Gastrocnemius medialis (tissue), 4 donors: Measurements from ENCODE around the gene CFAP97D2. TPM values are rescaled to one million over a fixed set of nuclear protein-coding genes. Genes with fewer than 3 reads are reported as not detected.
"Not testable (repeated sequence)": the region's sequence is repeated elsewhere in the genome, so short reads cannot be mapped to it uniquely, and the experiment has no call there.

Experiments used
- ATAC-seq, 2 donors: fragments of 150-250 bp; one replicate each; pipeline ENCODE4 v1.9.1; 2016
- DNase-seq, 2 donors: peaks; one replicate each; pipeline ENCODE4 v3.0.0-alpha.2; 2019
- H3K27ac ChIP-seq, 4 donors: fragments of 200-600 bp; sonication (generic); 1 replicate in 1 of 4; 2 replicates in 3 of 4; pipeline ENCODE4 v1.5.1; 2016 to 2018; ENCODE audit warnings: mild to moderate bottlenecking in 2 of 4, moderate library complexity in 1 of 4
- H3K27me3 ChIP-seq, 3 donors: fragments of 200-600 bp; sonication (generic) in 2 of 3; 1 replicate in 1 of 3; 2 replicates in 2 of 3; pipeline versions ENCODE4 v1.5.1 to v1.6.0; 2016 to 2019; ENCODE audit warnings: mild to moderate bottlenecking in 1 of 3, moderate library complexity in 1 of 3
- H3K36me3 ChIP-seq, 2 donors: fragments of 200-600 bp; sonication (generic) in 1 of 2; one replicate each; pipeline ENCODE4 v1.5.1; 2017 to 2018
- H3K4me1 ChIP-seq, 2 donors: fragments of 200-600 bp; sonication (generic) in 1 of 2; one replicate each; pipeline ENCODE4 v1.5.1; 2016 to 2017; ENCODE audit warnings: mild to moderate bottlenecking in 2 of 2
- H3K4me3 ChIP-seq, 4 donors: fragments of 200-600 bp; sonication (generic) in 3 of 4; 1 replicate in 1 of 4; 2 replicates in 3 of 4; pipeline ENCODE4 v1.5.1; 2016 to 2019; ENCODE audit warnings: mild to moderate bottlenecking in 2 of 4
- H3K9me3 ChIP-seq, 3 donors: fragments of 200-600 bp; sonication (generic) in 2 of 3; 1 replicate in 1 of 3; 2 replicates in 2 of 3; pipeline ENCODE4 v1.5.1; 2016 to 2019
- POLR2A ChIP-seq, 2 donors: fragments of 450-650 bp; IDR thresholded peaks; one replicate each; pipeline ENCODE4 v1.6.1; 2017; ENCODE audit warnings: antibody characterized with exemption in 2 of 2, mild to moderate bottlenecking in 2 of 2, moderate library complexity in 2 of 2
- in situ Hi-C, 4 donors: fragments of 200-750 bp; cut with MboI; loops; one replicate each; pipeline versions ENCODE4 v1.15.0 to v1.8.0; 2017; ENCODE audit warnings: low sequenced_read_pairs in 4 of 4
- intact Hi-C: fragments of 100-400 bp; cut with DNase I; formaldehyde crosslinking; loops from one replicate; pipeline ENCODE4 v1.15.1; 2023; ENCODE audit warnings: low total_unique reads
- total RNA-seq, 4 donors: library from RNA; depleted of rRNA; stranded (reverse); fragments of >200 nt; gene quantifications; one replicate each; pipeline versions ENCODE4 v1.1.0 to v1.2.3, GENCODE V29; 2016
- TF ChIP-seq, protein P1 (sequence below), 5 experiments: fragments of 450-650 bp in 3 of 5; fragments of 200-600 bp in 2 of 5; sonication (generic) in 2 of 5; IDR thresholded peaks in 4 of 5; conservative IDR thresholded peaks in 1 of 5; 1 replicate in 4 of 5; 2 replicates in 1 of 5; pipeline ENCODE4 v1.5.1; 2016 to 2019; ENCODE audit warnings: antibody characterized with exemption in 5 of 5, mild to moderate bottlenecking in 3 of 5, moderate library complexity in 3 of 5

CFAP97D2 gene
- total RNA-seq, 4 donors from 2014 or later: not detected

DNA sequence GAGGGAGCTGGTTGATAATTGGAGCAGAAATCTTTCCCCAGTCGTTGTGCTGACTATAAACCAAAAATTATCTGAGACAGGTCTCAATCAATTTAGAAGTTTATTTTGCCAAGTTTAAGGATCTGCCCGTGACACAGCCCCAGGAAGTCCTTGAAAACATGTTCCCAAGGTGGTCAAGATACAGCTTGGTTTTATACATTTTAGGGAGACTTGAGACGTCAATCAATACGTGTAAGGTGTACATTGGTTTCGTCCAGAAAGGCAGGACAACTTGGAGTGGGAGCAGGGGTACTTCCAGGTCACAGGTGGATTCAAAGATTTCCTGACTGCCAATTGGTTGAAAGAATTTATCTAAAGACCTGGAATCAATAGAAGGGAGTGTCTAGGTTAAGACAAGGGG lies 17.6 kb downstream of the CFAP97D2 start:
- intact Hi-C loops: no loop called here
- ATAC-seq: no peak

DNA sequence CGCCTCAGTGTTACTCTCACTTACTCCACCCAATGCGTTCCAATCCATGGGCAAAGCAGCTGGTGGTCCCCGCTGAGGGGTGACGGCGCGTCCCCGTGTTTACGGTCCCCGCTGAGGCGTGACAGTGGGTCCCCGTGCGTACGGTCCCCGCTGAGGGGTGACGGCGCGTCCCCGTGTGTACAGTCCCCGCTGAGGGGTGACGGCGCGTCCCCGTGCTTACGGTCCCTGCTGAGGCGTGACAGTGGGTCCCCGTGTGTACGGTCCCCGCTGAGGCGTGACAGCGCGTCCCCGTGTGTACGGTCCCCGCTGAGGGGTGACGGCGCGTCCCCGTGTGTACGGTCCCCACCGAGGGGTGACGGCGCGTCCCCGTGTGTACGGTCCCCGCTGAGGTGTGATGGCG lies 19.5 kb downstream of the CFAP97D2 start:
- H3K9me3 ChIP-seq: no peaks in the 10 kb centered on the region
- H3K4me3 ChIP-seq: no peak overlapping the region
- intact Hi-C loops (no loop called here), in situ Hi-C loops (no loop called here)
- H3K36me3 ChIP-seq: no peaks in the 10 kb centered on the region
- H3K27ac ChIP-seq: no peak overlapping the region
- H3K27me3 ChIP-seq: peaks cover 0 to 22% (median 8%) of the 10 kb centered on the region in 3 donors
- no peak for TF ChIP-seq POLR2A (IDR thresholded peaks at IDR 0.05)
- TF ChIP-seq, protein P1, sequence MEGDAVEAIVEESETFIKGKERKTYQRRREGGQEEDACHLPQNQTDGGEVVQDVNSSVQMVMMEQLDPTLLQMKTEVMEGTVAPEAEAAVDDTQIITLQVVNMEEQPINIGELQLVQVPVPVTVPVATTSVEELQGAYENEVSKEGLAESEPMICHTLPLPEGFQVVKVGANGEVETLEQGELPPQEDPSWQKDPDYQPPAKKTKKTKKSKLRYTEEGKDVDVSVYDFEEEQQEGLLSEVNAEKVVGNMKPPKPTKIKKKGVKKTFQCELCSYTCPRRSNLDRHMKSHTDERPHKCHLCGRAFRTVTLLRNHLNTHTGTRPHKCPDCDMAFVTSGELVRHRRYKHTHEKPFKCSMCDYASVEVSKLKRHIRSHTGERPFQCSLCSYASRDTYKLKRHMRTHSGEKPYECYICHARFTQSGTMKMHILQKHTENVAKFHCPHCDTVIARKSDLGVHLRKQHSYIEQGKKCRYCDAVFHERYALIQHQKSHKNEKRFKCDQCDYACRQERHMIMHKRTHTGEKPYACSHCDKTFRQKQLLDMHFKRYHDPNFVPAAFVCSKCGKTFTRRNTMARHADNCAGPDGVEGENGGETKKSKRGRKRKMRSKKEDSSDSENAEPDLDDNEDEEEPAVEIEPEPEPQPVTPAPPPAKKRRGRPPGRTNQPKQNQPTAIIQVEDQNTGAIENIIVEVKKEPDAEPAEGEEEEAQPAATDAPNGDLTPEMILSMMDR (IDR thresholded peaks at IDR 0.05 in 4 of 5, conservative IDR thresholded peaks at IDR 0.05 in 1 of 5): no peak
- ATAC-seq (no peak), DNase-seq (no peak)
- H3K4me1 ChIP-seq: no peaks in the 10 kb centered on the region

More for the DNA sequence above, 17.6 kb downstream of the CFAP97D2 start:
- Histone ChIP-seq H3K36me3 (no peaks in the 10 kb centered on the region), H3K4me1 (no peaks in the 10 kb centered on the region), H3K4me3 (no peak overlapping the region), H3K27ac (no peak overlapping the region), H3K9me3 (no peaks in the 10 kb centered on the region), H3K27me3 (peaks cover 0 to 22% (median 8%) of the 10 kb centered on the region in 3 donors)
- no peak for DNase-seq
- TF ChIP-seq, protein P1 (IDR thresholded peaks at IDR 0.05 in 4 of 5, conservative IDR thresholded peaks at IDR 0.05 in 1 of 5): no peak
- TF ChIP-seq POLR2A (IDR thresholded peaks at IDR 0.05): no peak
- in situ Hi-C loops: no loop called here

DNA sequence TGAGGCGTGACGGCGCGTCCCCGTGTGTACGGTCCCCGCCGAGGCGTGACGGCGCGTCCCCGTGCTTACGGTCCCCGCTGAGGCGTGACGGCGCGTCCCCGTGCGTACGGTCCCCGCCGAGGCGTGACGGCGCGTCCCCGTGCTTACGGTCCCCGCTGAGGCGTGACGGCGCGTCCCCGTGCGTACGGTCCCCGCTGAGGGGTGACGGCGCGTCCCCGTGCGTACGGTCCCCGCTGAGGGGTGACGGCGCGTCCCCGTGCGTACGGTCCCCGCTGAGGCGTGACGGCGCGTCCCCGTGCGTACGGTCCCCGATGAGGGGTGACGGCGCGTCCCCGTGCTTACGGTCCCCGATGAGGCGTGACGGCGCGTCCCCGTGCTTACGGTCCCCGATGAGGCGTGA lies 20.5 kb downstream of the CFAP97D2 start:
- H3K4me3 ChIP-seq, intact Hi-C loops, in situ Hi-C loops, H3K4me1 ChIP-seq, H3K36me3 ChIP-seq, H3K9me3 ChIP-seq, DNase-seq, ATAC-seq, H3K27ac ChIP-seq: not testable (repeated sequence)
- peaks cover 0 to 22% (median 8%) of the 10 kb centered on the region in 3 donors for H3K27me3 ChIP-seq

DNA sequence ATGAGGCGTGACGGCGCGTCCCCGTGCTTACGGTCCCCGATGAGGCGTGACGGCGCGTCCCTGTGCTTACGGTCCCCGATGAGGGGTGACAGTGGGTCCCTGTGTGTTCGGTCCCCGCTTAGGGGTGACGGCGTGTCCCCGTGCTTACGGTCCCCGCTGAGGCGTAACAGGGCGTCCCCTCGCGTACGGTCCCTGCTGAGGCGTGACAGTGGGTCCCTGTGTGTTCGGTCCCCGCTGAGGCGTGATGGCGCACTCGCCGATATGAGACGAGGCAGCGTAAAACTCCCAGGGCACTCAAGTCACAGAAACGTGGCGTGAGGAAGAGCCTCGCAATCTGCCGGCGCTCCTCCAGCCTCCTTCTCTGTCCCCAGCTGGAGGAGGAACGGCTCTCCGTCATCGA lies 20.9 kb downstream of the CFAP97D2 start:
- Histone ChIP-seq H3K36me3 (no peaks in the 10 kb centered on the region), H3K9me3 (no peaks in the 10 kb centered on the region), H3K4me3 (peak overlapping the region in 1 of 4 donors; percentile 11), H3K27ac (no peak overlapping the region), H3K4me1 (no peaks in the 10 kb centered on the region), H3K27me3 (peaks cover 0 to 22% (median 8%) of the 10 kb centered on the region in 3 donors)
- in situ Hi-C loops (no loop called here), intact Hi-C loops (no loop called here)
- no peak for TF ChIP-seq POLR2A (IDR thresholded peaks at IDR 0.05)
- TF ChIP-seq, protein P1 (IDR thresholded peaks at IDR 0.05 in 4 of 5, conservative IDR thresholded peaks at IDR 0.05 in 1 of 5): no peak
- ATAC-seq (no peak), DNase-seq (no peak)

DNA sequence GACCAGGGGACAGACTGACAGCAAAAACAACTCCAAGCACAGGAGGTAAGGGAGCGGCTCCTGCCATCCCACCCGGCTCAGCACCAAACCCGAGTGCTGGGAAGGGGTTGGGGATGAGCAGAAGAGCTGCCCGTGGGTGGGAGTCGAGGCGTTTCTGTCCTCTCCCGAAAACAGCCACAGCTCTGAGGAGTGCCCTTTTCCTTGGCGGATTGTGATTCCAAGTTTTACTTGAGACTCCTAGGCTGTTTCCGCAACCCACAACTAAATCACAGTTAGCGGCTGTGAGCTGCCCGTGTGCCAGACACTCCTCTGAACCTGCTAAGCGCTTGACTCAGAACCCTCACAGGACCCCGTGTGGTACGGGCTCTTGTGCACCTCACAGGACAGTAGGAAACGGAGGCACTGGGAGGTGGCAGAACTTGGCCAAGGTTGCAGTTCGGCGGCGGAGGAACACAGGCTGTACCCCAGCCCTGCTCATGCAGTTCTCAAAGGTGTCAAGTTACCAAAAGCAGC lies 21.4 kb downstream of the CFAP97D2 start:
- TF ChIP-seq, protein P1 (IDR thresholded peaks at IDR 0.05 in 4 of 5, conservative IDR thresholded peaks at IDR 0.05 in 1 of 5): no peak
- no peak for TF ChIP-seq POLR2A (IDR thresholded peaks at IDR 0.05)
- Histone ChIP-seq H3K27ac (no peak overlapping the region), H3K4me1 (no peaks in the 10 kb centered on the region), H3K9me3 (no peaks in the 10 kb centered on the region), H3K36me3 (no peaks in the 10 kb centered on the region), H3K27me3 (peaks cover 0 to 22% (median 8%) of the 10 kb centered on the region in 3 donors), H3K4me3 (peak overlapping the region in 1 of 4 donors; percentile 11)
- intact Hi-C loops: no loop called here
- in situ Hi-C loops: no loop called here
- no peak for ATAC-seq
- no peak for DNase-seq
